Stomach (tissue), 4 donors: ENCODE results near the gene VOPP1.

ENCODE experiments used
- CTCF ChIP-seq, 7 experiments: fragments of 450-650 bp in 4 of 7; fragments of 200-600 bp in 3 of 7; sonication (generic) in 3 of 7; IDR thresholded peaks; one replicate each; pipeline ENCODE4 v1.5.1; 2016 to 2019; ENCODE audit warnings: antibody characterized with exemption in 7 of 7, control low read depth in 2 of 7, mild to moderate bottlenecking in 1 of 7
- EP300 ChIP-seq: sonication (generic); formaldehyde crosslinking; IDR thresholded peaks from one replicate; pipeline ENCODE4 v1.6.1; 2017; ENCODE audit warnings: antibody characterized with exemption
- POLR2A ChIP-seq, 4 donors: fragments of 450-650 bp; IDR thresholded peaks; one replicate each; pipeline ENCODE4 v1.6.1; 2016; ENCODE audit warnings: antibody characterized with exemption in 4 of 4, control low read depth in 2 of 4, mild to moderate bottlenecking in 1 of 4, moderate library complexity in 1 of 4

DNA sequence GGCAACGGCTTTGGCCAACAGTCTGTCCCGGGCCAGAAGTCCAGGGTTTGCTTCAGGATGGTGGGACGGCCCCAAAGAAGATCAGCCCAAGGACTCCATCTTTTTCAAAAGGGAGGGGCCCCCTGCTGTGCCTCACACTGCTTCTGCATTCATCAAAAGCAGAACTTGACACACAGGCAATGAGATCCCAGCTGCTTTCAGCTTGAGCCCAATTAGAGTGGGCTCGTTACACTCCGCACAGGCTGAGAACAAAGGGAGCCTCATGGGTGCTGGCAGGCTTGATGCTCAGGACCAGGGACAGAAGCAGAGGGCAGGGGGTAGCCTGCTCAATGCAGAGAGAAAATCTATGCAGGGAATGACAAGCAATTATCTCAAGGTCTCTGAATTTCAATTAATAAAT lies 45.5 kb downstream of the VOPP1 start:
- TF ChIP-seq CTCF (IDR thresholded peaks at IDR 0.05) (no peak), POLR2A (IDR thresholded peaks at IDR 0.05) (no peak), EP300 (no peak)
